Left cardiac atrium (tissue), 4 donors: ENCODE data around the gene TIMM9. TPM values are rescaled to one million over a fixed set of nuclear protein-coding genes. Genes with fewer than 3 reads are reported as not detected.
"Not testable (repeated sequence)": the region's sequence is repeated elsewhere in the genome, so short reads cannot be mapped to it uniquely, and the experiment has no call there.

Experiments used
- ATAC-seq, 2 donors: fragments of 200-7000 bp; cut with Tn5 transposase; one replicate each; pipeline ENCODE4 v1.9.1; 2020; ENCODE audit warnings: mild to moderate bottlenecking in 2 of 2, moderate library complexity in 2 of 2
- DNase-seq: peaks from one replicate; pipeline ENCODE4 v3.0.0-alpha.2; 2020
- intact Hi-C, 2 donors: fragments of 100-400 bp; cut with DNase I; formaldehyde crosslinking; loops; one replicate each; pipeline versions ENCODE4 v1.14.1 to v1.15.1; 2022 to 2023
- total RNA-seq, 2 donors: library from RNA; stranded (reverse); fragmentation: NEBNext Ultra II Directional; extraction: Animal tissue kit (Norgen Biotek cat#: 25700); gene quantifications; one replicate each; pipeline ENCODE4 v1.2.1, GENCODE V29; 2021
- donor health status: DM: no; HTN: yes; CAD: no.
- donor health status: DM: no; HTN: yes; CAD: no; lungs with severe emphysema.
- donor health status: DM: yes; HTN: yes; CAD: no.
- donor health status: Dilated cardiomyopathy.

Gene TIMM9
- total RNA-seq, 2 donors from 2014 or later: 22.6 to 35.1 TPM

DNA sequence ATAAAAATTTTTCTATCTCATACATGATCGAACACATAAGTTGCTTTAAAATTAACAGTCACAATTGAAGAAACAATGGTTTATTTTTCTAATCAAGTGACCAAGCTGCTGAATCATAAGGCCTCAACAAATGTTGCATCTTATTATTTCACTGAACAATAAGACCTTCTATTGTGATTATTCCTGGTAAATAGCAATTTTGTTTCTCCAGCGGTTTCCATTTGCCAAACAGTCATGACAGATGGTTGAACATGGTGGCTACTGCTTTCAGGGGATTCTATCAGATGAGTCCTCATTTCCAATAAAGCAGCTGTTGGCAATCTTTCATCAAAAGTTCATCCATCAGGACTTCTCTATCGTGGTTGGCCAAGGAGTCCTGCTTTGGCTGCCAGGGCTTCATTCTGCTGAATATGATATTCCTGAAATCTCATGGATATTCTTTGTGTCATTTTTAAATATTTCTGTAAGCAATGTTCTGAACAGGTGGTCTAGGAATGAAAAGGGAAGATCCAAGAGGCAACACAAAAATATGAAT, 18.6 kb downstream of the TIMM9 start:
- DNase-seq: no peak
- intact Hi-C loops: no loop called here
- ATAC-seq: no peak

GRCh38 chr14:58401587-58401986, 25.7 kb downstream of the TIMM9 start:
- ATAC-seq (no peak), DNase-seq (no peak)
- intact Hi-C loops: no loop called here

DNA sequence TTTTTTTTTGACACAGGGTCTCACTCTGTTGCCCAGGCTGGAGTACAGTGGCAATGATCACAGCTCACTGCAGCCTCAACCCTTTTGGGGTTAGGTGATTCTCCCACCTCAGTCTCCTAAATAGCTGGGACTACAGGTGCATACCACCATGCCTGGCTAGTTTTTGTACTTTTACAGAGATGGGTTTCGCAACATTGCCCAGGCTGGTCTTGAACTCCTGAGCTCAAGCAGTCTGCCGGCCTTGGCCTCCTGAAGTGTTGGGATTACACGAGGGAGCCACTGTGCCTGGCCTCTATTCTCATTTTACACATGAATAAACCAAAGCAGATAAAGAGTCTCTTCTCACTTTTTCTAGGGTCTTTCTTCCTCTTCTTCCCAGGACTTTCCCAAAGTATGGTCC, 28.4 kb downstream of the TIMM9 start:
- no peak for ATAC-seq
- DNase-seq: no peak
- intact Hi-C loops: no loop called here

- ATAC-seq (no peak), DNase-seq (no peak)
- intact Hi-C loops: no loop called here
Observed at GRCh38 chr14:58398495-58398894, 28.8 kb downstream of the TIMM9 start.

DNA sequence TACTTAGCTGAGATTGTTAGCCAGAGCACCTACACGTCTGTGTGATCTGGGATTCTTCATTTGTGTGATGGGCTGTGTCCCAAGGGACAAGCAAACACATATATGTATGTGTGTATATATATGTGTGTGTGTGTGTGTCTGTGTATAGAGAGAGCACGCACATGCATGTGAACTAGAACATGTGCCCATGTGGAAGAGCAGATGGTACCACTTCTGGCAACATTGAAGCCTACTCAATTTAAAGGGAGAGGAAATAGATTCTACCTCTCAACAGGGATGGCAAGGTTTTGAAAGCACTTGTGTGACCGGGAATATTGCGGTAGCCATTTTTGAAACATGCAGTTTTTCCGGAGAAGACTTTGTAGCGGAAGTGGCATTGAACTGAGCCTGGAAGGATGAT, 30.2 kb downstream of the TIMM9 start:
- ATAC-seq (no peak), DNase-seq (no peak)
- intact Hi-C loops: no loop called here

DNA sequence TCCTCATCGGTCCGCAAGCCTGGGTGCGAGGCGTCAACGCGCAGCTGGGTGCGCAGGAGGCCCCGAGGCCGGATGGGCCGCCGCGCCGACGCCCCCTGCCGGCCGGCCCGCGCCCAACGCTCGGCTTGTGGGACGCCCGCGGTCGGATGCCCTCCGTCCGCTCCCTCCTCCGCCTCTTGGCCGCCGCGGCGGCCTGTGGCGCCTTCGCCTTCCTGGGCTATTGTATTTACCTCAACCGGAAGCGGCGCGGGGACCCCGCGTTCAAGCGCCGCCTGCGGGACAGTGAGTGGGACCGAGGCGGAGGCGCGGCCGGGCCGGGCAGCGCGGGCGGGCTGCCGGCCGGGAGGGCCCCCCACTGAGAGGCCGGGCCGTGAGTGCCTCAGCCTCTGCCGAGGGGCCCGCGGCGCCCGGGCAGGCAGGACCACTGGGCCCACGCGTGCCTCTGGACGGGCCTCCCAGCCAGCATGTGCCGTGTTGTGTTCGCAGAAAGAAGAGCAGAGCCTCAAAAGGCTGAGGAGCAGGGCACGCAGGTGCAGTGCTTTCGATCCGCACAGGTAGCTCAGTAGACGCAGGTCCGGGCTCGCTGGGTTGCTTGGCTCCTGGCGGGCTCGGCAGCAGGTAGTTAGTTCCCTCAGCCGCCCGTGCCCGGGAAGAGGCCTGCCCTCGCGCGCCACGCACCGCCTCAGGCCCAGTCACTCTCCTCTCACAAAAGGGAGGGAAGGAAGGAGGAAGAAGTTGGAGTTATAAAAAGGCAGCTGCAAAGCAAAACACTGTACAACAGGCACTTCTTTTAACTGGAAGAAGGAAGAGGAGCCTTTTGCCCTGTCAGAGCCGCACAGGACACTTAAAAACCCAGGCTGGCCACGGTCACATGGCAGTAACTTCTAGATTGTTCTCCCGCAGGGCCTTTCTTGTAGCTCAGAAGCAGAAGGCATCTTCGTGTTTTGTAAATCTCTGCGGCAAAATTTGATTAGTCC, 31.2 kb downstream of the TIMM9 start, which contains the start of gene TOMM20L:
TSS of gene TOMM20L (plus strand) at position 119 of the 977 bp plus-strand sequence. CDS start at position 147, 28 bp downstream.
- peak; percentile 93 to 96 for ATAC-seq
- intact Hi-C loops: no loop called here
- DNase-seq: peak; percentile 81

DNA sequence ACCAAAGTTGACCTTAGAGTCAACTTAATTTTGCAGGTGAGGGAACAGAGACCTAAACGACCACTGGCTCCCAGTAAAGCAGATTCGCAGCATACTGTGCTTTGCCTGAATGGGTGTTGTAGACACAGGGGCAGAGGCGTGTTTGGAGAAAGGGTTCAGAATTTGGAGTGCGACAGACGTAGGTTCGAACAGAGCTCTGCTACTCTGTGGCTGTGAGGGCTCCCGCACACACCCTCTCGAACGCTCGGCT, 31.8 kb downstream of the TIMM9 start:
- DNase-seq: no peak
- intact Hi-C loops: no loop called here
- ATAC-seq: no peak

DNA sequence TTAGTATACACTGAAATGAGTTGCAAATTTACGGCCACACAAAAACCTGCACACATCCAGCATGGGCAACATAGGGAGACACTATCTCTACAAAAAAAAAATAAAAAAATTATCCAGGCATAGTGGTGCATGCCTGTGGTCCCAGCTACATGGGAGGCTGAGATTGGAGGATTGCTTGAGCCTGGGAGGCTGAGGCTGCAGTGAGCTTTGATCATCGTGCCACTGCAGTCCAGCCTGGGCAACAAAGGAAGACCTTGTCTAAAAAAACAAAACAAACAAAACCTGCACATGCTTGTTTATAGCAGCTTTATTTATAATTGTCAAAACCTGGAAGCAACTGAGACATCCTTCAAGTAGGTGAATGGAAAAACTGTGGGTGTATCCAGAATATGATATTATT, 36.5 kb downstream of the TIMM9 start:
- DNase-seq (no peak), ATAC-seq (no peak)
- intact Hi-C loops: no loop called here

DNA sequence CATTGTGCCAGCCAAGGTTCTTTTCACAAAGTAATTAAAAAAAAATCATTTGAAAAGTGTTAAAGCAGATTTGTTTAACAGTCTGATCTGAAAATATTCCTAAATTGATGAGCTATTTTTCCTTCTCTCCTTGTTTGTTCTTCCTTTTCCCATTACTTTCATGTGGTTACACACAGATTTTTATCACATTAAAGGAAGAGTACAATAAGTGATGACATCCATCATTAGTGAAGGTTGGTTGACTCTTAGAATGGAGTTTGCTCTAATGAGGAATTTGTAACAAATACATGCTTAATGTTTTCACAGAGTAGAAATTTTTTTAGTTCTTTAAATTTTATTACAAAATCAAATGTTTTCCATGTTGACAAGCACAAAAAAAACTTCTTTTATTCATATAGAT, 50.5 kb downstream of the TIMM9 start:
- no peak for DNase-seq
- ATAC-seq: no peak
- intact Hi-C loops: no loop called here

DNA sequence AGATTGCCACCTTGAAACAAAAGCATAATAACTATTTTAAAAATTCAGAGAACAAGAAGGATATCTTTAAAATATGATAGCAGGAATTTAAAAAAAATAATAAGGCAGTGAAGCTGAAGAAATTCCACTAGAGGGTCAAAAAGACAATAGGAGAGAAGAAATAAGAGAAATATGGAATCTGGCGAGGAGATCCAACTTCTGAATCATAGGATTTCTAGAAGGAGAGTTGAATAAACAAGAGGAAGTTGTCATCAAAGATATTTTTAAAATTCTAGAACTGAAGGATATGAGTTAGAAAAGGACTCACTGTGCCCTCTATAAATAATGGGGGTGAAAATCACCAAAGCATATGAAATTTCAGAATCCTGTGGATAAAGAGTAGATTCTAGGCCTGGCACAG, 58.4 kb downstream of the TIMM9 start:
- ATAC-seq (no peak), DNase-seq (no peak)
- intact Hi-C loops: no loop called here

DNA sequence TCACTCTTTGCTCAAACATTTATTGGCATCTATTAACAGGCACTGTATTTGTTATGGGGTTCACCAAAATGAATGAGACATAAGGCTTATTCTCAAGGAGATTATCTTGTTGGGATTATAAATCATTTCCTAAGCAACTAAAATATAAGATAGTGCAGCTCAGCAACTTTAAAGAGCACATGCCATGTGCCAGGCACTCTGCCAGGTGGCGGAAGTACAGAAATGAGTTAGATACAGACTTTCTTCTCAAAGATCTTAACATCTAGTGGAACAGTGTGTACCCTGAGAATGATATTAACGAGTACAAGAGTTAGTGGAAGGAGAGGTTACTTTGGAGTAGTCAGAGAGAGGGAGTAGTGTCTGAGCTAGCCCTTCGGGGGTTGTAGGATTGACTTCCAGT, 60.0 kb downstream of the TIMM9 start:
- ATAC-seq (no peak), DNase-seq (no peak)
- intact Hi-C loops: no loop called here

DNA sequence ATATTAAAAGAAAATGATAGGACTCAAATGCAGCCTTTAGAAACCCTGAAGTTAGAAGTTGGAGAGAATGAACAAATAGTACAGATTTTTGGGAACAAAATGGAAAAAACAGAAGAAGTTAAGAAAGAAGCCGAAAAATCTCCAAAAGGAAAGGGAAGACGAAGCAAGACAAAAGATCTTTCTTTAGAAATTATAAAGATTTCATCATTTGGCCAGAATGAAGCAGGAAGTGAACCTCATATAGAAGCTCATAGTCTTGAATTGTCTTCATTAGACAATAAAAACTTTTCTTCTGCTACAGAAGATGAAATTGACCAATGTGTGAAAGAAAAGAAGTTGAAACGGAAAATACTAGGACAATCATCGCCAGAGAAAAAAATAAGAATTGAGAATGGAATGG, 63.0 kb downstream of the TIMM9 start:
- ATAC-seq (no peak), DNase-seq (no peak)

GRCh38 chr14:58362798-58363412, 64.4 kb downstream of the TIMM9 start:
- DNase-seq (no peak), ATAC-seq (peak in 1 of 2 donors; percentile 25)
- intact Hi-C loops: no loop called here

More for the DNA sequence above, 63.0 kb downstream of the TIMM9 start:
- intact Hi-C loops: no loop called here

- DNase-seq, ATAC-seq, intact Hi-C loops: not testable (repeated sequence)
Observed at GRCh38 chr14:58362272-58362671, 65.1 kb downstream of the TIMM9 start.

Other genes starting within 250 kb of the TIMM9 start
- 10 to 100 TPM; 66.9 to 76.8 TPM for gene ACTR10, start 227.4 kb downstream of the TIMM9 start, total RNA-seq
- 100 to 1,000 TPM; 121 to 134 TPM for gene PSMA3, start 182.7 kb downstream of the TIMM9 start, total RNA-seq
- 10 to 100 TPM; 20.5 to 22.9 TPM for gene ARID4A, start 129.0 kb downstream of the TIMM9 start, total RNA-seq
- not detected for gene TOMM20L, start 31.6 kb downstream of the TIMM9 start, total RNA-seq
- gene KIAA0586, start 188 bp upstream of the TIMM9 start, total RNA-seq: 10 to 100 TPM; 11.9 to 12.4 TPM
- gene DACT1, start 210.4 kb upstream of the TIMM9 start, total RNA-seq: 10 to 100 TPM in 1 of 2 donors, 1 to 10 TPM in 1; 7.0 to 10.3 TPM